Measurements from ENCODE around the gene ARL3.
A peak's percentile ranks its signal among the peaks of the same experiment; 100 is the strongest.
"Not testable (repeated sequence)": the region's sequence is repeated elsewhere in the genome, so short reads cannot be mapped to it uniquely, and the experiment has no call there.

ARL3 gene

GRCh38 chr10:102713814-102714620, at the start of gene ARL3:
TSS of gene ARL3 (minus strand) at chr10:102714397. CDS start at chr10:102714275, 122 bp downstream.
- DNase-seq, result peak; percentile 86

DNA sequence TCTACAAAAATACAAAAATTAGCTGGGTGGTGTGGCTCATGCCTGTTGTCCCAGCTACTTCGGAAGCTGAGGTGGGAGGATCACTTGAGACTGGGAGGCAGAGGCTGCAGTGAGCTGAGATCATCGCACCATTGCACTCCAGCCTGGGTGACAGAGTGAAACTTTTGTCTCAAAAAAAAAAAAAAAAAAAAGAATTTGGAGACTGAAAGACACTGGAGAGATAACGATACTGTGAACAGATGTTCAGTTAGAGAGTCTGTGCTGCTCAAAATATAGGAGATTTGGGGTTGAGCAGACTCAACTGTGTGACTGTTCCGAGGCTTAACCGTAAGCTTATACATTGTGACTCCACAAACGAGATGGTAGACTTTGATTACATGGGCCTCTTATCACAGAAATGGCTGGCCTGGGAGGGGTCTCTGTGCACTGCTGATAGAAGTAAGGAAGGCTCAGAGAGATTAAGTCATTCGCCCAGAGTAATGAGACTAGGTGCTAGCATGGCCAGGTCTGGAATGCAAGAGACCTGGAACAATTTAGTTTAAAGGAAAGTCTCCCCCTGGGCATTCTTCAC, 48.9 kb upstream of the ARL3 start:
- DNase-seq, result no peak

GRCh38 chr10:102762401-102763015, 48.3 kb upstream of the ARL3 start:
- no peak for DNase-seq

DNA sequence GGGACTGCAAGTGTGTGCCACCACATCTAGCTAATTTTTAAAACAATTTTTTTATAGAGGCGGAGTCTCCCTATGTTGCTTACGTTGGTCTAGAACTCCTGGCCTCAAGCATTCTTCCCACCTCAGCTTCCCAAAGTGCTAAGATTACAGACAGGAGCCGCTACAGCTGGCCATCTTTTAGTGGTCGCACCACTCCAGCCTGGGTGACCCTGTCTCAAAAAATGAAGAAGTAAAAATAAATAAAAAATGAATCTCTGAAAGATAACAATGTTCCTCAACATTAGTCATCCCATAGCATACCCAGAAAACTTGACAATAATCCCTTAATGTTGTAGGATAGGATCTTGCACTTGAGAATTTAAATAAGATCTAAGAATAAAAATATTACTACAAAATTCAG, 47.8 kb upstream of the ARL3 start:
- DNase-seq, result no peak

DNA sequence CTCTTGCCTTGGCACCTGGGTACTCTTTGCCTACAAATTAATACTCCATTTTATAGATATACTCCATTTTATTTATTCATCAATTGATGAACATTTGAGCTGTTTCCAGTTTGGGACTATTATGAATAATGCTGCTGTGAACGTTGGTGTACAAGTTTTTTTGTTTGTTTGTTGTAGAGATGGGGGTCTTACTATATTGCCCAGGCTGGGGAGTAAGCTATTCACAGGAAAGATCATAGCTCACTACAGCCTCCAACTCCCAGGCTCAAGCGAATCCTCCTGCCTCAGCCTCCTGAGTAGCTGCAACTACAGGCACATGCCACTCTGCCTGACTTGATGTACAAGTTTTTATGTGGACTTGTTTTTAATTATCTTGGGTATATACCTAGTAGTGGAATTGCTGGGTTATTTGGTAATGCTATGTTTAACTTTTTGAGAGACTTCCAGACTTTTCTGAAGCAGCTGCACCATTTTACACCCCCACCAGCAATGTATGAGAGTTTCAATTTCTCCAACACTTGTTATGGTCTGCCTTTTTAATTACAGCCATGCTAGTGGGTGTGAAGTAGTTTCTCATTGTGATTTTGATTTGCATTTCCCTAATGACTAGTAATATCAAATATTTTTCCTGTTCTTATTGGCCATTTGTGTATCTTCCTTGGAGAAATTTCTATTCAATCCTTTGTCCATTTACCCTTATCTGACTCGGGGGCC, 45.5 kb upstream of the ARL3 start:
- DNase-seq, result no peak

DNA sequence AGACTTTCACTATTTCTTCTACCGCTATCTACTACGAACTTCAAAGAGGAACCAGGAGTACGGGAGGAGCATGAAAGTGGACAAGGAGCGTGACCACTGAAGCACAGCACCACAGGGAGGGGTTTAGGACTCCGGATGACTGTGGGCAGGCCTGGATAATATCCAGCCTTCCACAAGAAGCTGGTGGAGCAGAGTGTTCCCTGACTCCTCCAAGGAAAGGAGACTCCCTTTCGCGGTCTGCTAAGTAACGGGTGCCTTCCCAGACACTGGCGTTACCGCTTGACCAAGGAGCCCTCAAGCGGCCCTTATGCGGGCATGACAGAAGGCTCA, 44.7 kb upstream of the ARL3 start:
- not testable (repeated sequence) for DNase-seq

GRCh38 chr10:102758240-102758932, 44.2 kb upstream of the ARL3 start:
- no peak for DNase-seq

- no peak for DNase-seq
These were observed 43.1 kb upstream of the ARL3 start for GRCh38 chr10:102757323-102757722.

DNA sequence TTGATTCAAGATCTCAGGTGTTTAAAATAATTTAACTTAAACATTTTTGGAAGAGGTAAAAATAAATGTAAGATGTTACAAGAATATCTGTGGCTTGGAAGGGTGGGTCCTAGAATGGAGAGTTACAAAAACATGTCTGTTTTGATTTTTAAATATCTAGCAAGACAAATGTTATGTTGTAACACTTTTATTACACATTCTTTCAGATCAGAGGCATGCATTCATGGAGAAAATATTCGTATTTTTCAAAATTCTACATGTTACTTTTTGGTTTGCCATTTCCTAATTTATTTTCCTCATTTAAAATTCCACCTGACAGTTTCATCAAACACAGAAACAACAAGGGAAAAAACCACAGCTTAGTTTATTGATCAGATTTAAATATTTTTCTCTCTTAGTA, 39.5 kb upstream of the ARL3 start:
- DNase-seq, result no peak

DNA sequence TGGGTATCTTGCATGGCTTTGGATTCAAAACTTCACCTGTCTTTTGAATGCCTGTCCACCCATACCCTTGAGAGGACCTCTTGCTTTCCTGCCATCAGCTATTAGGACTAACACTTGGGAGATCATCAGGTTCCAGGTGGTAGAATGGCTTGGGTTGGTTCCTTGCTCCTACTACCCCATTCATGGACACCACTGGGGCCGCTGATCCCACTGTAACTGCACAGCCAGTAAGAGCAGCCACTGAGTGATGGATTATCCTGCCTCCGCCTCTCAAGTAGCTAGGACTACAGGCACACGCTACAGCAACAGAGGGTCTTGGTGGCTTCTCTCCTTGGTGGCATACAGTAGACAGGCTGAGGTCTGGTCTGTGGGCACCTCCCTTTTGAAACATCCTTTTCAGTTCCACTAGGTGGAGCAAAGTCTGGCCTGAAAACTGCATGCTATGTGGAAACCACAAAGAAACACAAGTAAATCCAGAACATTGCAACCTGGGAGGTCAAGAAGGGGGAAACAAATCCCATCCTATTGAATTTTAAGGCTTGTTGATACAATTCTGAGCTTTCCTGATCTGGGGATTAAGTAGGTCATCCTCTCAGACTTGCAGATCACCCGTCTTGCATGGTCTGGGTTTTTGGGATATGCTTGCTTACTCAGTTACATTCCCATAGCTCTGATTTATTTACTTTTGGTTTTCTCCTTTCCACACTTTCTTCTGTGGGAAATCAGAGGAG, 38.9 kb upstream of the ARL3 start:
- no peak for DNase-seq

GRCh38 chr10:102752266-102752930, 38.2 kb upstream of the ARL3 start:
- no peak for DNase-seq

- no peak for DNase-seq
These were observed 31.0 kb upstream of the ARL3 start for GRCh38 chr10:102745157-102745556.

DNA sequence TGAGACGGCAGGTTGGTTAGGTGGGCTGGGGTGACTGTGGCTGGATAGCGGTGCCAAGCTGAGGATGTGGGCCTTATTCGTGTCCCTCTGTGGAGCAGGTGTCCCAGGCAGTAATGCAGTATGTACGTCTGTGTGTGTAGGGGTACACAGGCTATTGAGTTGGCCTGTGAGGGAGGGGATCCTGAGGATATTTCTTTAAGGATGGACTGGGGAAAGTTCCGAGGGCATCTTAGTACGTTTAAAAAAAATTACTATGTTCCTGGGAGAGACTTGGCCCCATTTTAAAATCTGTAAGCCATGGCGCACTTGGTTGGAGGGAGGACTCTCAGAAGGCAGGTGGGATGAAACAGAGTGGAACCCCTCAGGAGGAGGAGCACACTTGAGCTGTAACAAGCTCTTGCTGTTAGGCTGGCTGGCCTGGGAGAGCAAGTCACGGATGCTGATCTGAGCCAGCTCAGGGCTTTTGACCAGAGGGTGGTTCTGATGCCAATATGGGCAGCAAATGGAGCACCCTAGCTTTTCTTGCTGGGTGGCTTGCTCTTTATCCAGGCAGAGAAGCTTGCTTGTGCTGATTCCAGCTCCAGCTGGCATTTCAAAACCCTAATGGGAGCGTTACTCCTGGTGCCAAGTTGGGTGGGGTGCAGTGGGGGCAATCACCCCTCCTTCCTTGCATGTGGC, 30.3 kb upstream of the ARL3 start:
- DNase-seq, result no peak

DNA sequence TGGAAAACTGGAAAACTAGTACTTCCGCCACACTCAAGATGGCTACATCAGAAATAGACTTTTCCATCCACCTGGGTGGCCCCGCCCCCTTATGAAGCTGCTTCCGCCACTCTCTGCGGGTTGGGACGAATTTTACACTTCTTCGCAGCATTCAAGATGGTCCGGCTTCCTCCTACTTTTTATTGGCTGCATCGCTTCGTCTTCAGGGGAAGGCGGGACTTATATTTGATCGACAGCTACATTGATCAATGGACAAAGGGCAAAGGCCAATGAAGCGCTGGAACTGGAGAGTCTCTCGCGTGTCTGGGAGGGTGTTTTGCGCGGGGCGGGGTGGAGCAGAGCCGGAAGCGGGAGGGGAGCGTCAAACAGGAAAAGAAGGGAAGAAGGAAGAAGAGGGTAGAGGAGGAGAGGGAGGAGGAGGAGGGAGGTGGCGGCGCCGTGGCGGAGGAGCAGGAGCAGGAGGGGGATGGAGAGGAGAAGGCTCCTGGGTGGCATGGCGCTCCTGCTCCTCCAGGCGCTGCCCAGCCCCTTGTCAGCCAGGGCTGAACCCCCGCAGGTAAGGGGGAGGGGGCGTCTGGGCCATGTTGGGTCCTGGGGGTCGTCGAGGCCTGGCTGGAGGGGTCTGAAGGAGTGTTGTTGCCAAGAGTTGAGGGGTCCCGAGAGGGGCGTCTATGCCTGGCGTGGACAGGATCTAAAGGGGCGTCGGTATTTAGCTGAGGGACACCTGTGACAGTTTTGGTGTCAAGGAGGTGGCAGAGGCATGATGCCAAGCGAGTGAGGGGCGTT, 29.6 kb upstream of the ARL3 start, which contains the start of gene WBP1L:
WBP1L (plus strand) TSS at position 361 of the 786 bp plus-strand sequence; CDS start at position 467, 106 bp downstream.
- peak; percentile 97 for DNase-seq

DNA sequence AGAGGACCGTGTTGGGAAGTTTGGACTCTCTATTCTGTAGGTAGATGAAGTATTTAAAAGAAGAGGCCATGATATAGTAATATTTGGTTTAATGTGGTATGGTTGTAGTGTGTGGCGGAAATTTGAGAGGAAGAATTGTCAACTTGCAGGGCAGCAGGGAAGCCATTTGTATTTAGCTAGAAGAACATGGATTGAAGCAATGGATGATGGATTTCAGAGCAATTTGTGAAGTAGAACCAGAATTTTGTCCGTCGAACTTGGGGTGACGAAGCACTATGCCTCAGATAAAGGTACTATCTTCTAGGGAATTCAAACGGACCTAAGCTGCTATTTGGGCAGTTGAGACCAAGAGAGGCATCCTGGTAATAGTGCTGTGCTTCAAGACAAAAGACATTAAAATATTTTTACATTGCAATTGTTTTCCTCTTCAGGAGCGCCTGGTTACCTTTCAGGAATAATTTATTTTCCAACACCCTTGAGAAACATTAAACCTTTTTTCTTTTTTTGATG, 28.9 kb upstream of the ARL3 start:
- no peak for DNase-seq

DNA sequence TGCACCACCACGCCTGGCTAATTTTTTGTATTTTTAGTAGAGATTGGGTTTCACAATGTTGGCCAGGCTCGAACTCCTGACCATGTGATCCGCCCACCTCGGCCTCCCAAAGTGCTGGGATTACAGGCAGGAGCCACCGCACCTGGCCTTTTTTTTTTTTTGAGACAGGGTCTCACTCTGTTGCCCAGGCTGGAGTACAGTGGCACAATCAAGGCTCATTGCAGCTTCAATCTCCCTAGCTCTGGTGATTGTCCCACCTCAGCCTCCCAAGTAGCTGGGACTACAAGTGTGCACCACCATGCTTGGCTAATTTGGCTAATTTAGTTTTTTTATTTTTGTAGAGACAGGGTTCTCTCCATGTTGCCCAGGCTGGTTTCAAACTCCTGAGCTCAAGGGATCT, 28.1 kb upstream of the ARL3 start:
- not testable (repeated sequence) for DNase-seq

DNA sequence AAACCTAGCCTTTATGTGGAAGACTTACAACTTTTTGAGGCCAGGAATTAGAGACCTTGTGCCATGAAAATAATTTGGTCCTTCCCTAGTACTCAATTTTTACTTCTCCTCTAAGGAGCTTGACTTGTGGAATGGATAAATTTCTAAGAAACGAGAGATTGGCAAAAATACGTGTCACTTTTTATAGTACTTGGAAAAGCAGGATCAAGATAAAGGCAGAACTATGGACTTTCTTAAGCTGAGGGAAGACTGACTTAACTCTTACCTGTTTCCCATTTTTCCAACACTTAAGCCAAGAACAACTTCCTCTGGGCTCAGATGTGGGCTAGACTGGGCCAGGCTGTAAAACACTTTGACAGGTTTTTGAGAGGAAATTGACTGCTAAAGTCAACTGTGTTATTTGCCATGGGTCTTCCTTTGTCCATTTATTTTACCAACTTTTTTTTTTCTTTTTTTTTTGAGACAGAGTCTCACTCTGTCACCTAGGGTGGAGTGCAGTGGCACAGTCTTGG, 27.6 kb upstream of the ARL3 start:
- no peak for DNase-seq

GRCh38 chr10:102740229-102740628, 26.0 kb upstream of the ARL3 start:
- no peak for DNase-seq

DNA sequence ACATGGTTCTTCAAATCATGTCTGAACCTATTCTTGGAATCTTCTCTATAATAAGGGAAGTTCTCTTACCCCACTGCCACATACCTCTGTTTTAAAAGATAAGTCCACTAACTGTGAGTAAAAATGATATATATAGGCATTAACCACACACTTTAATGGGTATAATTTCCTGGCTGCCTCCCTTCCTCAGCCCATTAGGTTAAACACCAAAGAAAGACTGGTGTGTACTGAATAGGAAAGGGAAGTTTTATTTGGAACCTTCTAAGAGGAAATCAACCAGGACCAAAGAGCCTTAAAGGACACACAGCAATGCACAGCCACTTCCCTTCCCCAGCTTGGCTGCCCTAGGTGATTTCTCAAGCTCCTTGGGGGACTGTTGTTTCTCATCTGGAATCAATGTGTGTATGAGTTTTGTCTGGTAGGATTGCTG, 24.5 kb upstream of the ARL3 start:
- DNase-seq, result no peak

Data from NCI-H1436 treated with DMSO at 0.1 percent for 48 hours (cell line).